GM18951 (cell line): ENCODE data around the gene SRPRA.
"Not testable (repeated sequence)": the region's sequence is repeated elsewhere in the genome, so short reads cannot be mapped to it uniquely, and the experiment has no call there.

ENCODE experiments used
- POLR2A ChIP-seq: IDR thresholded peaks from 4 replicates; pipeline ENCODE4 v1.6.1; 2011; ENCODE audit warnings: mild to moderate bottlenecking; ENCODE audit not compliant: insufficient read length, insufficient read depth; ENCODE audit errors: extremely low read depth
- in situ Hi-C: fragments of 300-500 bp; cut with MboI; formaldehyde crosslinking; loops from one replicate; pipeline ENCODE4 v1.12.0; 2022; ENCODE audit warnings: low sequenced_read_pairs, mixed read lengths, inconsistent platforms; ENCODE audit not compliant: unreplicated experiment

Gene SRPRA, protein sequence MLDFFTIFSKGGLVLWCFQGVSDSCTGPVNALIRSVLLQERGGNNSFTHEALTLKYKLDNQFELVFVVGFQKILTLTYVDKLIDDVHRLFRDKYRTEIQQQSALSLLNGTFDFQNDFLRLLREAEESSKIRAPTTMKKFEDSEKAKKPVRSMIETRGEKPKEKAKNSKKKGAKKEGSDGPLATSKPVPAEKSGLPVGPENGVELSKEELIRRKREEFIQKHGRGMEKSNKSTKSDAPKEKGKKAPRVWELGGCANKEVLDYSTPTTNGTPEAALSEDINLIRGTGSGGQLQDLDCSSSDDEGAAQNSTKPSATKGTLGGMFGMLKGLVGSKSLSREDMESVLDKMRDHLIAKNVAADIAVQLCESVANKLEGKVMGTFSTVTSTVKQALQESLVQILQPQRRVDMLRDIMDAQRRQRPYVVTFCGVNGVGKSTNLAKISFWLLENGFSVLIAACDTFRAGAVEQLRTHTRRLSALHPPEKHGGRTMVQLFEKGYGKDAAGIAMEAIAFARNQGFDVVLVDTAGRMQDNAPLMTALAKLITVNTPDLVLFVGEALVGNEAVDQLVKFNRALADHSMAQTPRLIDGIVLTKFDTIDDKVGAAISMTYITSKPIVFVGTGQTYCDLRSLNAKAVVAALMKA

DNA sequence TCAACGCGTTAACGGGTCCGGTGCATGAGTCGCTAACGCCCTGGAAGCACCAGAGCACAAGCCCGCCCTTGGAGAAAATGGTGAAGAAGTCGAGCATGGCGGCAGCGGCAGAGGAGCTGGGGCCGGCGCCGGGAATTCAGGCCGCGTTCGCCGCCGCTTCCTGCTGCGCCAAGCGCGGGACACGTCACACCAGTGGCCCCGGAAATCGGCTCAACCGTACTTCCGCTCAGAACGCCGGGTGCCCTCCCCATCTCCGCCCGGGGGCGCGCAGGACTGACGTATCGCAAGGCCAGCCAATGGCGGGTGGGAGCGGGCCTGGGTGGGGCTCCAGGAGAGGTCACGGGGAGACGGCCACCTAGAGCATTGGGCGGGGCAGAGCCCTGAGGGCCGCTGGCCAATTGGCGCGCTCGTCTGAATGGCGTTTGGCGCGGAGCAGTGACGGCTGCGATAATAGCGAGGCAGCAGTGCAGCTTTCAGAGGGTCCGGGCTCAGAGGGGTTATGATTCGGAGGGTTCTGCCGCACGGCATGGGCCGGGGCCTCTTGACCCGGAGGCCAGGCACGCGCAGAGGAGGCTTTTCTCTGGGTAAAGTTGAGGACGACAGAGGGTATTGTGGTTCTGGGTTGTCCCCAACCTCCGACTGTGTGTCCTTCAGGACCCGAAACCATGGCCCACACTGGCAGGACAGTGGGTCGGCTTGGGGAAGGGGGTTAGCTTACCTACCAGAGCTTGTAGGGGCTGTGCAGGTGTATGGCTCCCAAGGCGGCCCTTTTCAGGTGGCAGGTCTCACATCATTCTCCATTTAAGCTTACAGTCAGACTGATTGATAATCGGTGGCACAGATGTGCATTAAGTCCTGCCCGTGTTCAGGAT lies at the start of gene SRPRA, which contains the start of gene FOXRED1:
TSS of gene SRPRA (minus strand) at position 188 of the 872 bp plus-strand sequence. CDS start at position 97, 91 bp downstream.
TSS of gene FOXRED1 (plus strand) at position 447 of the 872 bp plus-strand sequence. CDS start at position 500, 53 bp downstream.
- TF ChIP-seq POLR2A, result peak; percentile 88
- in situ Hi-C loops, result no loop called here

DNA sequence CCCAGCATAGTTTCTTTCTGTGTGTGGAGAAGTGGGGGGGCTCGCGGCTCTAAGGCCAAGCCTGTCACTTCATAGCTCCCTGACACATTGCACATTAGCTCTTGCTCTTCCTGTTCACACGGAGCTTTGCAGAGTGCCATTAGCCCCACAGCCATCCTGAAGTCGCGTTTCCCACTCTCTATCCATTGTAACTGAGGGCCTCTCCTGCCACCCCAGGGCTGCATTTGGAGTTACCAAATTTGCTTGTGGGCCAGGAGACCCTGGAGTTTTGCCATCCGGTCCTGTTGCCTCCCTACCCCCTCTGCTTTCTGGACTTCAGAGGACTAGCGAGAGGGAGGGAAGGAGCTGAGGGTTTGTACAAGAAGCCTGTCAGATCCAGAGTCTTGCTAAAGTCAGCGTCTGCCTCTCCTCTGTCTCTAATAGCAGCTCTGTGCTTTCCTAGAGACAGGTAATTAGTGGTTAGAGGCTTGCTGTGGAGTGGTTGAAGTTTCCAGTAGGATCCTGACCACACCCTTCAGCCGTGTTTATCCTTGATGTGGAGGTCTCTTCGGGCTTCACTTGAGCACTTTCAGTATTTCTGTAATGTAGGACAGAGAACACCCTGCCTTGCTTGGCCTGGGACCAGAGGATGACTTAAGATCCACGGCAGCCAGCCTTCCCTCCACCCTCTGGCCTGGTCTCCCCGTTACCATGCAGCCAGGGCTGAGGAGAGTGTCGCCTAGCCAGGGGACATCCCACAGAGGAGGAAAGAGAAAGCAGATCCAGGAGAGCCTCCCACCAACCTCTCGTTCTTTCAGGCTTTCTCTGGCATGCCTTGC lies 49.3 kb upstream of the SRPRA start:
- in situ Hi-C loops, result no loop called here
- no peak for TF ChIP-seq POLR2A

DNA sequence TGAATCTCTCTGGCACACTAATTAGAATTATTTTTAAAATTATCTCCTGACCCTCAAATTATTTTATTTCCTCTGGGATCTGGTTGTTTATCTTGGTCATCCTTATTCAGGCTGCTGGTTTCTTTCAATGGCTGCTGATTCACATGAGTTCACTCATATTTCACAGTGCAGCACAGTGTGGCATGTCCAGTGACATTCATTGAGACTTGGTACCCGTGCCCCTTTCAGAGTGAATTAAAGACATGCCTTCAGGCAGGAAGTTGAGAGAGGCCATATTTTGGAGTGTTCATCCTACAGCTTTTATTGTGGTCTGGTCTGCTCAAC lies 48.7 kb upstream of the SRPRA start:
- TF ChIP-seq POLR2A, result no peak
- in situ Hi-C loops, result no loop called here

DNA sequence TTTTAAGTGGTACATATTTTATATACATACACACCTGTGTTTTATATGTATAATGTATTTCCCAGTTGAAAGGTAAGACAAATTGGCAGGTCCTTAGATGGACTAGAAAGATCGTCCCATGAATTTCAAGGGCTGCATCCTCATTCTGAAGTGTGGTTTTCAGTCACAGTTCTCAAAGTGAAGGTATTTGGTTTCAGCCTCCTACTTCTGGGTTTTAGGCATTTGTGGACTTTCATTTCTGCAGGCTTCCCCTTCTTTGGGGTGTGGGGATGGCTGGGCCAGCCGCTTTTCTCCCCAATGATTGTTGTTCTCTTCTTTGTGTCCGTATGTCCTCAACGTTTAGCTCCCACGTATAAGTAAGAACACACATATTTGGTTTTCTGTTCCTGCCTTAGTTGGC lies 45.1 kb upstream of the SRPRA start:
- no peak for TF ChIP-seq POLR2A
- in situ Hi-C loops, result no loop called here

DNA sequence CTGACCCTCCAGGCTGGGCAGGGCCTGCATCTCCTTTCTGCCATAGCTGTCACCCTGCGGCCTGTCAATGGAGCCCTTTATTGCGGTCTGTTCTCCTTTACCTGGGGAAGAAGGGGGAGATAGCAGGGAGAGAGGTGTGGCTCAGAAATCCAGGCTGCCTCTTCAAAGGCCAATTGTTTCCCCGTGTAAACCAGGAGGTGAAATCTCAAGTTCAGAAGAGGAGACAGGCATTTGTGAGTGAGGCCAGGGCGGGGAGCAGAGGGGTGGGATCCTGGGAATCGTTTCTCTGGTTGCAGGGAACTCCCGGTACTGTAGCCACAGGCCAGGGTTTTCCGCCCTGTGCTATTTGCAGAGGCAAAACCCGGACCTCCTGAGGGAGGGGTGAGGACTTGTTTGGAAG lies 44.3 kb upstream of the SRPRA start:
- TF ChIP-seq POLR2A, result no peak
- in situ Hi-C loops, result no loop called here

DNA sequence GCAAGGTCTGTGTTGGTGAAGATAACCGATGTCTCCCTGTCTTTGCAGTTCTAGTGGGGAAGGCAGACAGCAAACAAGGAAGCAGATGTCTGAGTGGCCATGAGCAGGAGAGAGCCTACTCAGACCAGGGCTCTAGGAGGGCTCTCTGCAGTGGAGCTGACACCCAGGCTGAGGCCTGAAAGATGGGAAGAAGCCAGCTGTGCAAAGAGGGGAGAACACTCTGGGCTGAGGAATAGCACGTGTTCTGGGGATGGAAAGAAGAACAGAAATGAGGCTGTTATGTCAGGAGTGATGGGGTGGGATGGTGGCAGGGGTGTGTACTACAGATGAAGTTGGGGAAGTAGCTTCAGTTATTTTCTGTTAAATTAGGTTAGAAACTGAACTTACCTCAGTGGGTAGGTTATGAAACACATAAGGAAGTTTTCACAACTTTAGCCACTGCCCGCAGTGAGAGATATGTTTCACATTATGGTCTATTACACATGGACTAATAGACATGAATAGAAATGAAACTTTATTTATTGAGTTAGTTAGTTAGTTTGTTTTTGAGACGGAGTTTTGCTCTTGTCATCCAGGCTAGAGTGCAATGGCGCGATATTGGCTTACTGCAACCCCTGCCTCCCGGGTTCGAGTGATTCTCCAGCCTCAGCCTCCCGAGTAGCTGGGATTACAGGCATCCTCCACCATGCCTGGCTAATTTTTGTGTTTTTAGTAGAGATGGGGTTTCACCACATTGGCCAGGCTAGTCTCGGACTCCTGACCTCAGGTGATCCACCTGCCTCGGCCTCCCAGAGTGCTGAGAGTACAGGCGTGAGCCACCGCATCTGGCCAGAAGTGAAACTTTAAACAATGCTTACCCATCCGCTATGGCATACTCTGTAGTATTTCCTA lies 43.0 kb upstream of the SRPRA start:
- in situ Hi-C loops, result no loop called here
- TF ChIP-seq POLR2A, result no peak

DNA sequence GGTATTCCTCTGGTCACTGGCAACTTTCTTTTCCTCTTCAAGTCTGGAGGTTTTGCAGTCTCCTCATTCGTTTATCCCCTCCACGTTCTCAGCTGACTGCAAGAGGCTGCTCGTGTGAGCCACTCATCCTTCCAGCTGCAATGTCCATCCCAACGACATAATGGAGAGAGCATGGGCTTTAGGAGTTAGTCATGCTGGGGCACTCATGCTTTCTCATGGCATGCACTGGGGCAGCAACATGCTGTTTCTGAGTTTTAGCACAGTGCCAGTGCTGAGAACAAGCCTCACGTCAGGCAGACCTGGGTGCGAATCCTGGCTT lies 42.3 kb upstream of the SRPRA start:
- TF ChIP-seq POLR2A, result no peak
- in situ Hi-C loops, result no loop called here

DNA sequence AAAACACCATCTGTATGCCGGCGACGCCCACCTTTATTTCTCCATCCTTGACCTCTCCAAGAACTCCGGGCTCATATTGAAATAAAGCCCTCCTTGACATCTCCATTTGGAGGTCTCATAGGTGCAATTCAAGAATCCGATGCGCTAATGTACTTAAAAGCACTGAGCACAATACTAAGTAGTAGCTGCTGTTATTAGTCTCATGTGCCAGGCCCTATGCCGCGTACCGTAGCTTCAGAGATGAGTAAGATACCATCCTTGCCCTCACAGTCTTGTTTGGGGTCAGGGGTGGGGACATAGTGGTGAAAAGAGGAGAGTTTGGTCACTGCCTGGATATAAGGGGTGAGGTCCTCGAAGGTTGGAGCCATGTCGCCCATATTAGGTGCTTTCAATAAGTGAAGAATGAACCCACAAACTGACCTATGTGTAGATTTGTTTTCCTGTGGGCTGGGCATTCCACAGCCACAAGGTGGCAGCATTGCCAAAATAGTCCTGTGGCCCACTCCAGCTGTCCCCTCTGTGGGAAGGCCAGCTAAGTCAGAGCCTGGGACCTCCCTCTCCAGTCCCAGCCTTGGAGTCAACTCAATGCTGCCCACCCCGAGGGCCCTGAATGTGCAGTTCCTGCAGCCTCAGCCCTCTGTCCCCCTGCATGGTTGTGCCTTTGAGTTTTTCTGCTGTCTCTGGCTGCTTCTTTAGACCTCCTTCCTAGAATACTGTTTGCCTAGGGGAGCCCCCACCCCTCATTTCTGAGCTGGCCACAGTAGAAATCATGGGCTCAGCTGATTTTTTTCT lies 41.7 kb upstream of the SRPRA start:
- in situ Hi-C loops, result no loop called here
- no peak for TF ChIP-seq POLR2A

DNA sequence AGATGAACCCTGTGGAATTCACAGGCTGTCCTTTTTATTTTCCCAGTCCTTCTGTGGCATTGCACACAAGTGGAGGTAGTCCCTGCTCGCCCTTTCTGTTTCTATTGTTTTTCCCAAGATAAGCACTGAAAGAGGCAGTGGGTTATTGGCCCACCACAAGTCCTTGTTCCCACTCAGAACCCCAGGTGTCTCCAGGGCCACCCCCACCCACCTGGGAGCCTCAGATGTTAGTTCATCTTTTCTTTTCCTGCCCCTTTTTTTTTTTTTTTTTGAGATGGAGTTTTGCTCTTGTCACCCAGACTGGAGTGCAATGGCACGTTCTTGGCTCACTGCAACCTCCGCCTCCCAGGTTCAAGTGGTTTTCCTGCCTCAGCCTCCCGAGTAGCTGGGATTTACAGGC lies 40.1 kb upstream of the SRPRA start:
- in situ Hi-C loops, result not testable (repeated sequence)

DNA sequence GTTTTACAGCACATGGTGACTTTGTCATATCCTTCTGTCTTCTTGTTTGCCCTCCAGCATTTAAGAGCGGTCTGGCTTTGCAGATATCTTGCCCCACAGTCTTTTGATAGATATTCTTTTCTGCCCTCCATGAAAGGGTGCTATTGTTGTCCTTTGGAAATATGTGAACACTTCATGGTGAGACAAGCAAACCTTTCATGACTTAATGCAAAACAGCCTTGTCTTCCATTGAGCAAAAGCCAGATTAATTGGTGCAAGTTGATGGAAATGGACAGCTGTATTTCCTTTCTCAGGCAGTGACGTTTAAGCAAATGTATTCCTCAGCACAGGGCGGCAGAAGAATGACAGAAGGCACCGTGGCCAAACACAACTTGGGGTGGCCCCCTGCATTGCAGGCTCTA lies 39.6 kb upstream of the SRPRA start:
- no peak for TF ChIP-seq POLR2A
- in situ Hi-C loops, result no loop called here

DNA sequence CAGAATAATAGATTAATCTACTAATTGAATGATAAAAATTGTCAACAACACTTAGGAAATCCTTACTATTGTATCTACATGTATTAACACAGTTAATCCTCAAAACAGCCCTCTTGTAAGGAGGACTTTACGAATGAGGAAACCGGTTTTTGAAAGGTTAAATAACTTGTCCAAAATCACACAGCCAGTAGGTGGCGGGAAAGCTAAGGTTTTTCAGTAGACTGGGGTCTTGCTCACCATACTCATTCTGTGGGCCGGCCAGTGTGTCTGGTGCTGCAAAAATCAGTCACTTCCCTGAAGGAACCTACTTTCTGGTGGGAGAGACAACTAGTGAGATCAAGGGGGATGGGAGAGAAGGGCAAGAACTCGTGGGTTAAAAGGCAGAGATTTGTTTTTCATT lies 39.0 kb upstream of the SRPRA start:
- no peak for TF ChIP-seq POLR2A
- in situ Hi-C loops, result no loop called here
